Globus pallidus (tissue), 1 donor: ENCODE data around the gene ZNF469.

Source experiments
- DNase-seq: peaks from one replicate; pipeline ENCODE4 v3.0.0-alpha.2; 2015; ENCODE audit warnings: low spot score

ZNF469 gene

GRCh38 chr16:88346680-88347505 is 35.9 kb upstream of the ZNF469 start:
- DNase-seq: no peak

- DNase-seq: no peak
Measured at GRCh38 chr16:88347656-88348376, 34.9 kb upstream of the ZNF469 start.

GRCh38 chr16:88348377-88349152 is 34.2 kb upstream of the ZNF469 start:
- DNase-seq: no peak

- no peak for DNase-seq
Measured at GRCh38 chr16:88349153-88349902, 33.4 kb upstream of the ZNF469 start.

GRCh38 chr16:88349903-88350900 is 32.6 kb upstream of the ZNF469 start:
- no peak for DNase-seq

GRCh38 chr16:88350922-88351321 is 31.8 kb upstream of the ZNF469 start:
- DNase-seq: no peak

GRCh38 chr16:88351491-88352101 is 31.2 kb upstream of the ZNF469 start:
- no peak for DNase-seq

- no peak for DNase-seq
Measured at GRCh38 chr16:88352261-88353200, 30.2 kb upstream of the ZNF469 start.

- no peak for DNase-seq
Measured at GRCh38 chr16:88353232-88353631, 29.5 kb upstream of the ZNF469 start.

- no peak for DNase-seq
Measured at GRCh38 chr16:88353691-88354090, 29.1 kb upstream of the ZNF469 start.

- no peak for DNase-seq
Measured at GRCh38 chr16:88354229-88355092, 28.3 kb upstream of the ZNF469 start.

GRCh38 chr16:88355093-88355388 is 27.7 kb upstream of the ZNF469 start:
- no peak for DNase-seq

- DNase-seq: no peak
Measured at GRCh38 chr16:88355389-88356123, 27.2 kb upstream of the ZNF469 start.

GRCh38 chr16:88356124-88356726 is 26.5 kb upstream of the ZNF469 start:
- no peak for DNase-seq

- no peak for DNase-seq
Measured at GRCh38 chr16:88356727-88357199, 26.0 kb upstream of the ZNF469 start.

GRCh38 chr16:88357317-88358022 is 25.3 kb upstream of the ZNF469 start:
- DNase-seq: no peak
